Endothelial cell of umbilical vein (primary cell): ENCODE results near the gene BIRC3. TPM values are rescaled to one million over a fixed set of nuclear protein-coding genes. Genes with fewer than 3 reads are reported as not detected.

Experiments
- BruUV-seq: library from RNA; stranded (reverse); fragments of 400-500 nt; replicated peaks from 2 replicates; lab custom pipeline; 2021; lab: Mats Ljungman, UMichigan
- CTCF ChIA-PET: fragments of 300-600, 350-600 bp; sonication (Branson Sonifier 250); formaldehyde crosslinking; loops from one replicate; lab custom pipeline; 2021; ENCODE audit warnings: antibody characterized with exemption, inconsistent platforms; lab: Charles Lee
- POLR2A ChIA-PET: fragments of 300-600, 350-600 bp; sonication (Branson Sonifier 250); formaldehyde crosslinking; loops from one replicate; lab custom pipeline; 2021; ENCODE audit warnings: antibody characterized with exemption, inconsistent platforms; lab: Charles Lee
- DNase-seq: peaks from one replicate; pipeline ENCODE4 v3.0.0-alpha.2; 2011; ENCODE audit warnings: low read depth, low spot score
- FAIRE-seq: peaks from 2 replicates; lab custom pipeline; 2011; peaks lifted over from hg19 to GRCh38; lab: Jason Lieb, UNC
- H2AFZ ChIP-seq: 2 replicates; pipeline ENCODE4 v1.6.0; 2012; ENCODE audit warnings: low read depth, low read length, control low read depth, inconsistent platforms
- H3K27ac ChIP-seq: 2 replicates; pipeline ENCODE4 v1.5.1; 2011; ENCODE audit warnings: low read depth, mild to moderate bottlenecking, control low read depth, low read length, moderate library complexity; ENCODE audit not compliant: insufficient read depth
- H3K27me3 ChIP-seq, 2 experiments: 2 replicates each; pipeline versions ENCODE4 v1.6.0 to v1.6.1; 2011; ENCODE audit warnings: low read length in 2 of 2, mixed read lengths in 1 of 2; ENCODE audit not compliant: control insufficient read depth in 2 of 2, insufficient read depth in 2 of 2
- H3K36me3 ChIP-seq, 2 experiments: 2 replicates in 1 of 2; 3 replicates in 1 of 2; pipeline ENCODE4 v1.5.1; 2011; ENCODE audit warnings: low read length in 2 of 2, mild to moderate bottlenecking in 1 of 2, moderate library complexity in 1 of 2; ENCODE audit not compliant: control insufficient read depth in 2 of 2, insufficient read depth in 2 of 2; ENCODE audit errors: extremely low read depth in 1 of 2
- H3K4me1 ChIP-seq: 3 replicates; pipeline ENCODE4 v1.5.1; 2011; ENCODE audit warnings: mild to moderate bottlenecking, low read length; ENCODE audit not compliant: control insufficient read depth, insufficient read depth; ENCODE audit errors: extremely low read depth
- H3K4me2 ChIP-seq: 2 replicates; pipeline ENCODE4 v1.6.1; 2011; ENCODE audit warnings: low read length, control low read depth, mixed read lengths; ENCODE audit not compliant: insufficient read depth
- H3K4me3 ChIP-seq, 3 experiments: fragments of 200-600 bp in 1 of 3; sonication (generic), shearing (Covaris generic) in 1 of 3; replicated peaks in 1 of 3; 2 replicates each; pipeline ENCODE4 v1.5.1; 2011 to 2016; ENCODE audit warnings: control low read depth in 3 of 3, low read length in 3 of 3, mild to moderate bottlenecking in 2 of 3, inconsistent platforms in 1 of 3, low read depth in 1 of 3, moderate library complexity in 1 of 3; ENCODE audit not compliant: insufficient read depth in 1 of 3
- H3K79me2 ChIP-seq: 2 replicates; pipeline ENCODE4 v1.6.0; 2012; ENCODE audit warnings: low read length, inconsistent platforms; ENCODE audit not compliant: control insufficient read depth, insufficient read depth
- H3K9ac ChIP-seq: replicated peaks from 2 replicates; pipeline ENCODE3; 2011; ENCODE audit warnings: low read length, control low read depth; ENCODE audit not compliant: insufficient read depth; ENCODE audit errors: extremely low read depth
- H3K9me1 ChIP-seq: replicated peaks from 3 replicates; pipeline ENCODE4 v1.6.0; 2011; ENCODE audit warnings: mild to moderate bottlenecking, low read length; ENCODE audit not compliant: control insufficient read depth, insufficient read depth; ENCODE audit errors: extremely low read depth
- H3K9me3 ChIP-seq: replicated peaks from 2 replicates; pipeline ENCODE4 v1.5.1; 2012; ENCODE audit warnings: low read length, inconsistent platforms; ENCODE audit not compliant: control insufficient read depth, insufficient read depth
- H4K20me1 ChIP-seq: replicated peaks from 2 replicates; pipeline ENCODE3; 2011; ENCODE audit warnings: mild to moderate bottlenecking, low read length; ENCODE audit not compliant: control insufficient read depth, insufficient read depth; ENCODE audit errors: extremely low read depth
- CTCF ChIP-seq, 2 donors: IDR thresholded peaks; 1 replicate in 1 of 2; 2 replicates in 1 of 2; pipeline ENCODE4 v1.5.1; 2011; ENCODE audit warnings: low read length in 2 of 2, mild to moderate bottlenecking in 2 of 2, moderate library complexity in 2 of 2, control low read depth in 1 of 2, inconsistent platforms in 1 of 2, low read depth in 1 of 2; ENCODE audit not compliant: insufficient read depth in 1 of 2; ENCODE audit errors: extremely low read depth in 1 of 2
- EZH2 ChIP-seq: IDR thresholded peaks from 2 replicates; pipeline ENCODE4 v1.6.1; 2012; ENCODE audit warnings: borderline replicate concordance, low read depth, mild to moderate bottlenecking, moderate library complexity, low read length, inconsistent platforms; ENCODE audit not compliant: severe bottlenecking
- FOS ChIP-seq: IDR thresholded peaks from 2 replicates; pipeline ENCODE4 v1.6.1; 2011; ENCODE audit warnings: mild to moderate bottlenecking, low read length, moderate library complexity, borderline replicate concordance; ENCODE audit not compliant: insufficient read depth
- GATA2 ChIP-seq: IDR thresholded peaks from 2 replicates; pipeline ENCODE4 v1.7.0; 2011; ENCODE audit warnings: low read depth, mild to moderate bottlenecking, moderate library complexity, mixed read lengths, low read length; ENCODE audit not compliant: insufficient read length, insufficient read depth
- JUN ChIP-seq: IDR thresholded peaks from 2 replicates; pipeline ENCODE4 v1.6.1; 2011; ENCODE audit warnings: borderline replicate concordance, low read depth; ENCODE audit not compliant: insufficient read length, insufficient read depth
- MYC ChIP-seq: IDR thresholded peaks from one replicate; pipeline ENCODE4 v1.6.1; 2011; ENCODE audit warnings: mild to moderate bottlenecking, low read depth, low read length
- POLR2A ChIP-seq: IDR thresholded peaks from 2 replicates; pipeline ENCODE4 v1.6.1; 2012; ENCODE audit warnings: low read depth, mild to moderate bottlenecking, control low read depth, low read length
- POLR2AphosphoS5 ChIP-seq: IDR thresholded peaks from 2 replicates; pipeline ENCODE4 v1.6.1; 2012; ENCODE audit warnings: low read depth, mild to moderate bottlenecking, control low read depth, low read length, moderate library complexity; ENCODE audit not compliant: insufficient read depth
- dilution Hi-C: fragments of 300-500 bp; cut with MboI; formaldehyde crosslinking; loops from one replicate; pipeline ENCODE4 v1.15.0; 2019; ENCODE audit warnings: low sequenced_read_pairs; ENCODE audit not compliant: extremely low pct_ligation_motif_present
- intact Hi-C: fragments of 100-400 bp; cut with micrococcal nuclease; formaldehyde crosslinking; loops from one replicate; pipeline ENCODE4 v1.10.0; 2022
- polyA plus RNA-seq, 4 experiments: library from polyadenylated mRNA; depleted of rRNA in 3 of 4; stranded (reverse) in 3 of 4; unstranded in 1 of 4; fragments of >200 nt; gene quantifications; 2 replicates each; pipeline versions ENCODE4 v1.2.1 to v1.2.3, GENCODE V29; 2011 to 2012; ENCODE audit warnings: missing spikeins in 1 of 4
- total RNA-seq: library from RNA; stranded (reverse); gene quantifications from 2 replicates; pipeline ENCODE4 v1.2.3, GENCODE V29; 2021
- TF ChIP-seq, protein P1 (sequence below): IDR thresholded peaks from 2 replicates; pipeline ENCODE4 v1.6.1; 2011; ENCODE audit not compliant: insufficient read depth, insufficient read length

Gene BIRC3
- total and polyA plus RNA-seq, 2 donors (not counting 3 experiments of a cell fraction or from before 2014, with no cell fraction given), result 0.28 to 1.4 TPM

DNA sequence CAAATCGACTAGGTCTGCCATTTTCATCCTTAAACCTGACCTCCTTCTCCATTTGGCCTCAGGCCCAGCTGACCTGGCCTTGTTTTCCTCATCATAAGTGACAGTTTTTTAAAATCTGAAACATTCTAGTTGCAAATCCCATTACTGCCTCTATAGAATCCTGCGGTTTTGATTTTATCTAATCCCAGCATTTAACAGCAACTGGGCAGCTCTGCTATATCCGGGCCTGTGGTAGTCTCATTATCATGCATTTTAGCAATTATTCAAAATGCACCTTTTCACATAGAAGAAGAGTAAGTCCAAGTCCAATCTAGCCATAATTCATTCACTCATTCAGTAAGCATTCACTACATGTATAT, 28.6 kb upstream of the BIRC3 start:
- no peak for DNase-seq
- no peak overlapping the region for H3K27ac ChIP-seq
- H3K4me2 ChIP-seq, result no peak overlapping the region
- no peaks in the 10 kb centered on the region for H3K79me2 ChIP-seq
- no peaks in the 10 kb centered on the region for H3K27me3 ChIP-seq
- H3K9ac ChIP-seq, result no peak overlapping the region
- TF ChIP-seq JUN, result no peak
- no peak for TF ChIP-seq POLR2AphosphoS5
- TF ChIP-seq FOS, result no peak
- TF ChIP-seq, protein P1, sequence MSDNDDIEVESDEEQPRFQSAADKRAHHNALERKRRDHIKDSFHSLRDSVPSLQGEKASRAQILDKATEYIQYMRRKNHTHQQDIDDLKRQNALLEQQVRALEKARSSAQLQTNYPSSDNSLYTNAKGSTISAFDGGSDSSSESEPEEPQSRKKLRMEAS, result no peak
- TF ChIP-seq GATA2, result no peak
- TF ChIP-seq MYC, result no peak
- no peak for TF ChIP-seq CTCF (IDR thresholded peaks at IDR 0.05; ENCODE audit: extremely low read depth in 1 of 2, insufficient read depth in 1 of 2, low read depth in 1 of 2, low read length in 2 of 2)
- TF ChIP-seq EZH2, result no peak
- no peak for TF ChIP-seq POLR2A
- intact Hi-C loops, result loop anchor here (1.0 to 2.0 kb wide), 4 partner anchors 58 to 378 kb away; partner anchors contain the start of gene BIRC2
- no peaks in the 10 kb centered on the region for H3K9me3 ChIP-seq
- BruUV-seq, result no TSS peak
- H3K36me3 ChIP-seq, result no peaks in the 10 kb centered on the region
- POLR2A ChIA-PET, result no interaction called here
- CTCF ChIA-PET, result interaction anchor here (1.2 to 9.5 kb wide), 8 partner anchors 9 to 378 kb away, joined by 3 to 140 read pairs (median 10); no protein-coding TSS in a partner anchor
- H2AFZ ChIP-seq, result no peak overlapping the region
- no peak overlapping the region for H3K4me3 ChIP-seq
- no peaks in the 10 kb centered on the region for H3K9me1 ChIP-seq
- no peaks in the 10 kb centered on the region for H4K20me1 ChIP-seq
- H3K4me1 ChIP-seq, result no peaks in the 10 kb centered on the region
- dilution Hi-C loops, result no loop called here
- FAIRE-seq, result no peak
